Measurements from ENCODE around the gene P3H2.

DNA sequence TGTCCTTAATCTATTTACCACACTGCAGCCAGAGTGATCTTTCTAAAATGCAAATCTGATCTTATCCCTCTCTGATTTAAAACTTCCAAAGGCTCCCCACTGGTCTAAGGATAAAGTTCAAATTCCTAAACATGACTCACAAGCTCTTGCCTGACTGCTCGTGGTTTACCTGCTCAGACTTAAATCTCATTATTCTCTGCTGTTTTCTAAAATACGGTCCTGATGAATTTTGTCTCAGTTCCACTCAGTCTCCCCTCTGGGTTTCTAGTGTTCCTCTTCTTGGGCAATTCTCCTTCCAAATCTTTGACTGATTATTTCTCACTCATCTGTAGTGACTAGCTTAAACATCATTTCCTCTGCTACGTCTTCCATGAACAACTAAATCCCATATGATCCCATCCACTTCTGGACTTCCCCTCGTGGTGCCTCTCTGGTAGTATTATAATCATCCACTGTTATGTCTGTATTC is 108.3 kb downstream of the P3H2 start:
- no peak for TF ChIP-seq CTCF (IDR thresholded peaks at IDR 0.05 in 4 of 5, conservative IDR thresholded peaks at IDR 0.05 in 1 of 5)
- no peak for TF ChIP-seq POLR2A (IDR thresholded peaks at IDR 0.05)

Measured in gastrocnemius medialis (tissue), 4 donors.